Thyroid gland (tissue), 4 donors: ENCODE results near the gene NADK2. TPM values are rescaled to one million over a fixed set of nuclear protein-coding genes. Genes with fewer than 3 reads are reported as not detected.

ENCODE experiments used
- DNase-seq, 2 donors: peaks; one replicate each; pipeline ENCODE4 v3.0.0-alpha.2; 2019
- H3K27ac ChIP-seq, 3 donors: fragments of 200-600 bp; sonication (generic); 1 replicate in 2 of 3; 2 replicates in 1 of 3; pipeline ENCODE4 v1.5.1; 2016 to 2019; ENCODE audit warnings: mild to moderate bottlenecking in 1 of 3, moderate library complexity in 1 of 3
- H3K27me3 ChIP-seq: fragments of 200-600 bp; sonication (generic); one replicate; pipeline ENCODE4 v1.5.1; 2019
- H3K36me3 ChIP-seq, 2 donors: fragments of 200-600 bp; sonication (generic); one replicate each; pipeline ENCODE4 v1.5.1; 2016 to 2019
- H3K4me1 ChIP-seq, 2 donors: fragments of 200-600 bp; sonication (generic); one replicate each; pipeline ENCODE4 v1.5.1; 2017 to 2019
- H3K4me3 ChIP-seq, 3 donors: fragments of 200-600 bp; sonication (generic); replicated peaks in 1 of 3; 1 replicate in 2 of 3; 2 replicates in 1 of 3; pipeline ENCODE4 v1.5.1; 2016; ENCODE audit warnings: mild to moderate bottlenecking in 1 of 3
- H3K9me3 ChIP-seq: fragments of 200-600 bp; sonication (generic); one replicate; pipeline ENCODE4 v1.5.1; 2017
- POLR2A ChIP-seq, 2 donors: fragments of 450-650 bp; IDR thresholded peaks; one replicate each; pipeline ENCODE4 v1.6.1; 2017; ENCODE audit warnings: antibody characterized with exemption in 2 of 2, mild to moderate bottlenecking in 2 of 2, moderate library complexity in 1 of 2
- WGBS, 2 donors: methylation state at CpG; one replicate each; pipeline ENCODE4 v1.1.5; 2017; 5-methylcytosine and 5-hydroxymethylcytosine counted together
- intact Hi-C: fragments of 100-400 bp; cut with DNase I; formaldehyde crosslinking; loops from one replicate; pipeline ENCODE4 v1.15.1; 2023
- total RNA-seq, 4 donors: library from RNA; depleted of rRNA; stranded (reverse); fragments of >200 nt; gene quantifications; one replicate each; pipeline ENCODE4 v1.2.3, GENCODE V29; 2016
- TF ChIP-seq, protein P1 (sequence below), 6 experiments: fragments of 200-600 bp in 3 of 6; fragments of 450-650 bp in 3 of 6; sonication (generic) in 3 of 6; IDR thresholded peaks; one replicate each; pipeline ENCODE4 v1.5.1; 2016 to 2019; ENCODE audit warnings: antibody characterized with exemption in 6 of 6, mild to moderate bottlenecking in 2 of 6, inconsistent platforms in 1 of 6, moderate library complexity in 1 of 6

NADK2 gene
- total RNA-seq, 4 donors from 2014 or later: 28.8 to 47.2 (median 44.4) TPM

DNA sequence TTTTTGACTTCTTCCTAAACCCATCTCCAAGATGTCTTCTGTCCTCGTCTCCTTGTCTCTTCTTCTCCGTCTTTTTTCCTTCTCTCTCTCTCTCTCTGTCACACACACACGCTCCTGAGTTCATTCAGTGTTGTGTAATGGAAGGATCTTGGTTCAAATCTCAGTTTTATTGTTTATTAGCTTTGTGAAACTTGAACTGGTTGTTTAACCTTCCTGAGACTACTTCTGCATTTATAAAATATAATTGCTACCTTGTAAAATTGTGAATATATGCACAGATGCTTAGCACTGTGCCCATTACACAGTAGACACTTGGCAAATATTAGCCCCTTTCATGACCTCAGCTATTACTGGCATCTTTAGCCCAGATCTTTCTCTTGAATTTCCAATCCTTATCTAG is 2.4 kb upstream of the NADK2 start:
- H3K4me1 ChIP-seq: peaks cover 16 to 20% of the 10 kb centered on the region in 2 donors
- TF ChIP-seq POLR2A (IDR thresholded peaks at IDR 0.05): no peak
- TF ChIP-seq, protein P1, sequence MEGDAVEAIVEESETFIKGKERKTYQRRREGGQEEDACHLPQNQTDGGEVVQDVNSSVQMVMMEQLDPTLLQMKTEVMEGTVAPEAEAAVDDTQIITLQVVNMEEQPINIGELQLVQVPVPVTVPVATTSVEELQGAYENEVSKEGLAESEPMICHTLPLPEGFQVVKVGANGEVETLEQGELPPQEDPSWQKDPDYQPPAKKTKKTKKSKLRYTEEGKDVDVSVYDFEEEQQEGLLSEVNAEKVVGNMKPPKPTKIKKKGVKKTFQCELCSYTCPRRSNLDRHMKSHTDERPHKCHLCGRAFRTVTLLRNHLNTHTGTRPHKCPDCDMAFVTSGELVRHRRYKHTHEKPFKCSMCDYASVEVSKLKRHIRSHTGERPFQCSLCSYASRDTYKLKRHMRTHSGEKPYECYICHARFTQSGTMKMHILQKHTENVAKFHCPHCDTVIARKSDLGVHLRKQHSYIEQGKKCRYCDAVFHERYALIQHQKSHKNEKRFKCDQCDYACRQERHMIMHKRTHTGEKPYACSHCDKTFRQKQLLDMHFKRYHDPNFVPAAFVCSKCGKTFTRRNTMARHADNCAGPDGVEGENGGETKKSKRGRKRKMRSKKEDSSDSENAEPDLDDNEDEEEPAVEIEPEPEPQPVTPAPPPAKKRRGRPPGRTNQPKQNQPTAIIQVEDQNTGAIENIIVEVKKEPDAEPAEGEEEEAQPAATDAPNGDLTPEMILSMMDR (IDR thresholded peaks at IDR 0.05): no peak
- no peak overlapping the region for H3K4me3 ChIP-seq
- no peaks in the 10 kb centered on the region for H3K9me3 ChIP-seq
- no peaks in the 10 kb centered on the region for H3K36me3 ChIP-seq
- no peak for DNase-seq
- 88 to 95% methylated on average over 3 of the region's 3 CpGs for WGBS, 2 donors
- no peak overlapping the region for H3K27ac ChIP-seq
- H3K27me3 ChIP-seq: no peaks in the 10 kb centered on the region
- intact Hi-C loops: loop anchor here (10.0 kb wide), 1 partner anchor 61 kb away; the partner anchor contains the start of gene RANBP3L

GRCh38 chr5:36243653-36244052 is 1.9 kb upstream of the NADK2 start:
- H3K27me3 ChIP-seq: no peaks in the 10 kb centered on the region
- intact Hi-C loops: loop anchor here (10.0 kb wide), 1 partner anchor 61 kb away; the partner anchor contains the start of gene RANBP3L
- TF ChIP-seq, protein P1 (IDR thresholded peaks at IDR 0.05): no peak
- no peak for TF ChIP-seq POLR2A (IDR thresholded peaks at IDR 0.05)
- H3K36me3 ChIP-seq: no peaks in the 10 kb centered on the region
- no peak overlapping the region for H3K27ac ChIP-seq
- no peak for DNase-seq
- H3K4me3 ChIP-seq: no peak overlapping the region
- H3K9me3 ChIP-seq: no peaks in the 10 kb centered on the region
- WGBS, 2 donors: 88 to 94% methylated on average over 1 of the region's 1 CpG
- H3K4me1 ChIP-seq: peaks cover 17 to 24% of the 10 kb centered on the region in 2 donors

GRCh38 chr5:36242534-36243485 is 1.1 kb upstream of the NADK2 start:
- TF ChIP-seq, protein P1 (IDR thresholded peaks at IDR 0.05): no peak
- TF ChIP-seq POLR2A (IDR thresholded peaks at IDR 0.05): no peak
- peak in 1 of 2 donors; percentile 12 for DNase-seq
- intact Hi-C loops: loop anchor here (10.0 kb wide), 1 partner anchor 62 kb away; the partner anchor contains the start of gene RANBP3L

GRCh38 chr5:36240779-36241630 is 720 bp downstream of the NADK2 start:
- intact Hi-C loops: loop anchor here (10.0 kb wide), 1 partner anchor 64 kb away; the partner anchor contains the start of gene RANBP3L
- H3K4me3 ChIP-seq: peak overlapping the region; percentile 80 to 92 (median 87)
- no peaks in the 10 kb centered on the region for H3K36me3 ChIP-seq
- peaks cover 29 to 40% of the 10 kb centered on the region in 2 donors for H3K4me1 ChIP-seq
- H3K27me3 ChIP-seq: no peaks in the 10 kb centered on the region
- peak; percentile 77 for DNase-seq
- WGBS, 2 donors: 0 to 1% methylated on average over 27 to 28 of the region's 61 CpGs
- peak in 1 of 2 donors; percentile 54 for TF ChIP-seq POLR2A (IDR thresholded peaks at IDR 0.05)
- TF ChIP-seq, protein P1 (IDR thresholded peaks at IDR 0.05): no peak
- H3K9me3 ChIP-seq: no peaks in the 10 kb centered on the region
- peak overlapping the region; percentile 95 to 99 (median 98) for H3K27ac ChIP-seq

More at GRCh38 chr5:36242534-36243485, 1.1 kb upstream of the NADK2 start:
- Histone ChIP-seq H3K9me3 (no peaks in the 10 kb centered on the region), H3K36me3 (no peaks in the 10 kb centered on the region), H3K27me3 (no peaks in the 10 kb centered on the region), H3K4me3 (peak overlapping the region; percentile 39 to 92 (median 45)), H3K27ac (peak overlapping the region; percentile 95 to 99 (median 98)), H3K4me1 (peaks cover 25 to 33% of the 10 kb centered on the region in 2 donors)
- WGBS, 2 donors: 73 to 74% methylated on average over 24 of the region's 24 CpGs
